H9 (cell line): Measurements from ENCODE around the gene GALNT7. TPM values are rescaled to one million over a fixed set of nuclear protein-coding genes. Genes with fewer than 3 reads are reported as not detected.

Experiments
- DNase-seq: peaks from one replicate; pipeline ENCODE4 v3.0.0-alpha.2; 2017
- H2AFZ ChIP-seq: one replicate; pipeline ENCODE4 v1.6.1; 2013; ENCODE audit warnings: mild to moderate bottlenecking, low read length, control low read depth, moderate library complexity
- H2AK5ac ChIP-seq: 2 replicates; pipeline ENCODE4 v1.6.1; 2013; ENCODE audit warnings: low read length, control low read depth, mixed read lengths; ENCODE audit not compliant: insufficient read length
- H2BK120ac ChIP-seq: one replicate; pipeline ENCODE4 v1.6.1; 2013; ENCODE audit warnings: low read depth, mild to moderate bottlenecking, low read length, control low read depth, inconsistent platforms; ENCODE audit not compliant: poor library complexity, severe bottlenecking
- H2BK12ac ChIP-seq: 2 replicates; pipeline ENCODE4 v1.6.1; 2013; ENCODE audit warnings: low read length, control low read depth, mixed read lengths, low read depth; ENCODE audit not compliant: insufficient read length
- H2BK15ac ChIP-seq: 2 replicates; pipeline ENCODE4 v1.6.1; 2013; ENCODE audit warnings: low read depth, low read length, control low read depth
- H2BK20ac ChIP-seq: one replicate; pipeline ENCODE4 v1.6.1; 2013; ENCODE audit warnings: low read depth, mild to moderate bottlenecking, low read length, control low read depth, inconsistent platforms; ENCODE audit not compliant: poor library complexity, severe bottlenecking
- H2BK5ac ChIP-seq: 2 replicates; pipeline ENCODE4 v1.6.1; 2013; ENCODE audit warnings: low read length, control low read depth, mixed read lengths; ENCODE audit not compliant: insufficient read length
- H3K14ac ChIP-seq: 2 replicates; pipeline ENCODE4 v1.6.1; 2013; ENCODE audit warnings: low read length, control low read depth; ENCODE audit not compliant: insufficient read depth
- H3K18ac ChIP-seq: 2 replicates; pipeline ENCODE4 v1.6.1; 2013; ENCODE audit warnings: low read depth, mild to moderate bottlenecking, mixed read lengths, low read length, control low read depth; ENCODE audit not compliant: insufficient read length
- H3K23ac ChIP-seq: 2 replicates; pipeline ENCODE4 v1.6.1; 2013; ENCODE audit warnings: low read length, control low read depth, mixed read lengths, low read depth; ENCODE audit not compliant: insufficient read length
- H3K23me2 ChIP-seq: 2 replicates; pipeline ENCODE4 v1.6.1; 2013; ENCODE audit warnings: low read depth, mild to moderate bottlenecking, mixed read lengths, low read length, control low read depth; ENCODE audit not compliant: insufficient read length, poor library complexity, severe bottlenecking
- H3K27ac ChIP-seq: 2 replicates; pipeline ENCODE4 v1.5.1; 2013; ENCODE audit warnings: low read length, control low read depth, mixed read lengths, low read depth; ENCODE audit not compliant: insufficient read length
- H3K27me3 ChIP-seq: 2 replicates; pipeline ENCODE4 v1.6.1; 2013; ENCODE audit warnings: low read length, control low read depth, inconsistent platforms; ENCODE audit not compliant: insufficient read depth
- H3K4ac ChIP-seq: 2 replicates; pipeline ENCODE4 v1.6.1; 2013; ENCODE audit warnings: low read depth, mild to moderate bottlenecking, control low read depth, inconsistent platforms, low read length, moderate library complexity
- H3K4me1 ChIP-seq: 2 replicates; pipeline ENCODE4 v1.6.1; 2013; ENCODE audit warnings: low read length, control low read depth, inconsistent platforms; ENCODE audit not compliant: insufficient read depth
- H3K4me2 ChIP-seq: 2 replicates; pipeline ENCODE4 v1.6.1; 2013; ENCODE audit warnings: low read length, control low read depth, mixed read lengths; ENCODE audit not compliant: insufficient read length, insufficient read depth
- H3K56ac ChIP-seq: 2 replicates; pipeline ENCODE4 v1.6.1; 2013; ENCODE audit warnings: low read depth, mild to moderate bottlenecking, mixed read lengths, low read length, control low read depth; ENCODE audit not compliant: insufficient read length
- H3K79me1 ChIP-seq: 2 replicates; pipeline ENCODE4 v1.6.1; 2013; ENCODE audit warnings: low read depth, mild to moderate bottlenecking, moderate library complexity, low read length, control low read depth, inconsistent platforms; ENCODE audit not compliant: insufficient read depth, poor library complexity, severe bottlenecking
- H3K79me2 ChIP-seq: 2 replicates; pipeline ENCODE4 v1.6.1; 2013; ENCODE audit warnings: low read length, control low read depth, inconsistent platforms; ENCODE audit not compliant: insufficient read depth
- H3K9ac ChIP-seq: 2 replicates; pipeline ENCODE4 v1.6.1; 2013; ENCODE audit warnings: low read length, control low read depth, mixed read lengths; ENCODE audit not compliant: insufficient read length; ENCODE audit errors: extremely low read depth
- H3K9me3 ChIP-seq: one replicate; pipeline ENCODE4 v1.6.1; 2013; ENCODE audit warnings: low read depth, low read length, inconsistent platforms; ENCODE audit not compliant: control insufficient read depth
- H3T11ph ChIP-seq: one replicate; pipeline ENCODE4 v1.6.1; 2013; ENCODE audit warnings: mild to moderate bottlenecking, low read length, control low read depth, inconsistent platforms
- H4K20me1 ChIP-seq: one replicate; pipeline ENCODE4 v1.6.1; 2013; ENCODE audit not compliant: control insufficient read depth, insufficient read length, insufficient read depth
- H4K5ac ChIP-seq: 2 replicates; pipeline ENCODE4 v1.6.1; 2013; ENCODE audit warnings: low read depth, mild to moderate bottlenecking, mixed read lengths, low read length, control low read depth; ENCODE audit not compliant: insufficient read length
- H4K8ac ChIP-seq: replicated peaks from 2 replicates; pipeline ENCODE4 v1.6.1; 2013; ENCODE audit warnings: low read length, control low read depth, mixed read lengths, low read depth; ENCODE audit not compliant: insufficient read length
- H4K91ac ChIP-seq: 2 replicates; pipeline ENCODE4 v1.6.1; 2013; ENCODE audit warnings: low read depth, mild to moderate bottlenecking, moderate library complexity, mixed read lengths, low read length, control low read depth; ENCODE audit not compliant: insufficient read length
- H3K27ac Mint-ChIP-seq, 3 experiments: 2 replicates in 2 of 3; 3 replicates in 1 of 3; pipeline ENCODE4 v1.8.0; 2020 to 2021; ENCODE audit warnings: mixed read lengths in 3 of 3, mild to moderate bottlenecking in 1 of 3, moderate library complexity in 1 of 3
- H3K27me3 Mint-ChIP-seq: 2 replicates; pipeline ENCODE4 v1.8.0; 2021; ENCODE audit warnings: low read depth, mild to moderate bottlenecking, moderate library complexity, mixed read lengths
- H3K36me3 Mint-ChIP-seq, 3 experiments: 2 replicates in 2 of 3; 3 replicates in 1 of 3; pipeline ENCODE4 v1.8.0; 2020 to 2021; ENCODE audit warnings: low read depth in 3 of 3, mixed read lengths in 3 of 3; ENCODE audit not compliant: insufficient read depth in 1 of 3
- H3K4me1 Mint-ChIP-seq, 2 experiments: 2 replicates each; pipeline ENCODE4 v1.8.0; 2020; ENCODE audit warnings: mixed read lengths in 2 of 2
- H3K4me3 Mint-ChIP-seq, 2 experiments: 2 replicates in 1 of 2; 3 replicates in 1 of 2; pipeline ENCODE4 v1.8.0; 2020 to 2021; ENCODE audit warnings: mild to moderate bottlenecking in 2 of 2, mixed read lengths in 2 of 2, moderate library complexity in 1 of 2
- H3K9me3 Mint-ChIP-seq, 2 experiments: 2 replicates in 1 of 2; 3 replicates in 1 of 2; pipeline ENCODE4 v1.8.0; 2020; ENCODE audit warnings: mild to moderate bottlenecking in 2 of 2, mixed read lengths in 2 of 2, moderate library complexity in 1 of 2
- CTCF ChIP-seq: fragments of 200-600 bp; sonication (generic); conservative IDR thresholded peaks from 3 replicates; pipeline ENCODE4 v1.8.0; 2021; ENCODE audit warnings: antibody characterized with exemption, mild to moderate bottlenecking
- WGBS: extraction: QIAGEN DNeasy Blood & Tissue Kit; methylation state at CpG from one replicate; pipeline ENCODE4 v1.1.7; 2013; ENCODE audit warnings: missing lambda C conversion rate, low lambda C conversion rate, mixed read lengths; ENCODE audit not compliant: insufficient read length; ENCODE audit errors: extremely low coverage; 5-methylcytosine and 5-hydroxymethylcytosine counted together
- total RNA-seq: library from RNA; stranded (reverse); gene quantifications from 2 replicates; pipeline ENCODE4 v1.2.1, GENCODE V29; 2021

Gene GALNT7
- total RNA-seq, 1 experiment from 2014 or later: 57.3 TPM

GRCh38 chr4:173370477-173371291, 202.1 kb downstream of the GALNT7 start, which contains the start of gene SAP30:
Gene SAP30 (plus strand): TSS chr4:173370954. CDS start chr4:173371183, 229 bp downstream.
- Histone ChIP-seq H4K8ac (no peak within 1 kb of the TSS), H2BK120ac (no peak within 1 kb of the TSS), H2AK5ac (no peak within 1 kb of the TSS), H4K20me1 (no peaks in the 10 kb centered on the region), H3K23ac (no peak within 1 kb of the TSS), H3K27ac (peak within 1 kb of the TSS; percentile 43), H3K4me2 (peak within 1 kb of the TSS; percentile 93), H3K18ac (no peak within 1 kb of the TSS), H4K5ac (no peak within 1 kb of the TSS), H3K4ac (no peak within 1 kb of the TSS), H2AFZ (peak within 1 kb of the TSS; percentile 89), H3K79me1 (no peaks in the 10 kb centered on the region), H2BK12ac (no peak within 1 kb of the TSS), H3K4me1 (no peaks in the 10 kb centered on the region), H3K14ac (peak within 1 kb of the TSS; percentile 77; the same call in 1 of the 2 replicates), H3T11ph (no peak within 1 kb of the TSS), H3K56ac (no peak within 1 kb of the TSS), H3K23me2 (peaks cover 5% of the 10 kb centered on the region), H2BK15ac (no peak within 1 kb of the TSS), H3K79me2 (no peaks in the 10 kb centered on the region), H4K91ac (no peak within 1 kb of the TSS), H3K9me3 (no peaks in the 10 kb centered on the region), H2BK20ac (no peak within 1 kb of the TSS), H2BK5ac (no peak within 1 kb of the TSS), H3K9ac (peak within 1 kb of the TSS; percentile 85), H3K27me3 (no peaks in the 10 kb centered on the region)
- peaks cover 16 to 19% of the 10 kb centered on the region in 2 experiments; a peak in 3 of 4 replicates for H3K4me1 Mint-ChIP-seq
- H3K36me3 Mint-ChIP-seq: peaks cover 7 to 10% (median 9%) of the 10 kb centered on the region in 3 experiments
- peak within 1 kb of the TSS; percentile 99 to 100 for H3K4me3 Mint-ChIP-seq
- no peak for TF ChIP-seq CTCF
- no peaks in the 10 kb centered on the region for H3K27me3 Mint-ChIP-seq
- no CpG with 5 or more reads among the region's 72 CpGs for WGBS
- H3K27ac Mint-ChIP-seq: peak within 1 kb of the TSS; percentile 96 to 98 (median 98)
- H3K9me3 Mint-ChIP-seq: no peaks in the 10 kb centered on the region
- peak; percentile 99 for DNase-seq
